ENCODE data around the gene LRRTM4.

DNA sequence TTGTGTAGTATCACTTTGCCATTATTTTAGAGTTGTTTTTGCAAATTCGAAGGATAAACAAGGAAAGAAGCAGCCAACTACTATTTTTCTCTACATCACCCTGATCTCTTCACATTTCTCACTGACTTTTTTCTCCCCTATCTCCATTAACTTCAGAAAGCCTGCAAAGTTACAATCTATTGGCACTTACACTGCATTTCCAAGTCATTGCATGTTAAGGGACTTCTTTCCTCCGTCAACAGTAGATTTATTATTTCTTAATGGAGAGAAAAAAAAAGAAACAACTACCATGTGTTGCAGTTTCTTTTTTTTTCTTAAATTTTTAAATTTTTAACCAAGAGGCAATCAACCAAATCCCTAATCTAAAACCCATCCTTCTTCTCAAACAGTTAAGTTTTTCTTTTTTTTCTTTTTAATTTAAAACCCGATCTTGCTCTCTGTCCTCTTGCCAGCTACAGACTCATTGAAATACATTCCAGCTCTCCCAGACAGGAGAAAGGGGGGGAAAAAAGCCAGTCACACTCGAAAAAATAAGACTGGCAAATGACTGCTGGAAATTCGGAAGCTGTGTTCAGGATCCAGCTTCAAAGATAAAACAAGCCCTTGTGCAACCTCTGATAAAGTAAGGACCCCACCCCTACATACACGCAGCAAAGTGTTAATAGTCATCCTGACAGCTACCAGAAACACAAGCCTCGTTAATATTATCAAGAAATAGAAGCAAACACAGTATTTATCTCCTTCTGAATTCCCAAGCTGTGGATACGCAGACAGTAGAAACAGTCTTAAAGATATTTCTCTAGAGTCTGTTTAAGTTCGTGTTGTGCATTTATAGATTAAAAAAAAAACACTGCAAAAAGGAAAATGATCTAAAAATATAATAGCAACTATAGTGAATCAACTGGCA lies 1.3 kb downstream of the LRRTM4 start:
- TF ChIP-seq, protein P1, sequence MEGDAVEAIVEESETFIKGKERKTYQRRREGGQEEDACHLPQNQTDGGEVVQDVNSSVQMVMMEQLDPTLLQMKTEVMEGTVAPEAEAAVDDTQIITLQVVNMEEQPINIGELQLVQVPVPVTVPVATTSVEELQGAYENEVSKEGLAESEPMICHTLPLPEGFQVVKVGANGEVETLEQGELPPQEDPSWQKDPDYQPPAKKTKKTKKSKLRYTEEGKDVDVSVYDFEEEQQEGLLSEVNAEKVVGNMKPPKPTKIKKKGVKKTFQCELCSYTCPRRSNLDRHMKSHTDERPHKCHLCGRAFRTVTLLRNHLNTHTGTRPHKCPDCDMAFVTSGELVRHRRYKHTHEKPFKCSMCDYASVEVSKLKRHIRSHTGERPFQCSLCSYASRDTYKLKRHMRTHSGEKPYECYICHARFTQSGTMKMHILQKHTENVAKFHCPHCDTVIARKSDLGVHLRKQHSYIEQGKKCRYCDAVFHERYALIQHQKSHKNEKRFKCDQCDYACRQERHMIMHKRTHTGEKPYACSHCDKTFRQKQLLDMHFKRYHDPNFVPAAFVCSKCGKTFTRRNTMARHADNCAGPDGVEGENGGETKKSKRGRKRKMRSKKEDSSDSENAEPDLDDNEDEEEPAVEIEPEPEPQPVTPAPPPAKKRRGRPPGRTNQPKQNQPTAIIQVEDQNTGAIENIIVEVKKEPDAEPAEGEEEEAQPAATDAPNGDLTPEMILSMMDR (IDR thresholded peaks at IDR 0.05; ENCODE audit: low read length): no peak
- TF ChIP-seq EZH2 (IDR thresholded peaks at IDR 0.05; ENCODE audit: borderline replicate concordance, low read length): no peak

Measured in OCI-LY1 (cell line).